Measurements from ENCODE around the gene GGT7.
A peak's percentile ranks its signal among the peaks of the same experiment; 100 is the strongest.

Gene GGT7

DNA sequence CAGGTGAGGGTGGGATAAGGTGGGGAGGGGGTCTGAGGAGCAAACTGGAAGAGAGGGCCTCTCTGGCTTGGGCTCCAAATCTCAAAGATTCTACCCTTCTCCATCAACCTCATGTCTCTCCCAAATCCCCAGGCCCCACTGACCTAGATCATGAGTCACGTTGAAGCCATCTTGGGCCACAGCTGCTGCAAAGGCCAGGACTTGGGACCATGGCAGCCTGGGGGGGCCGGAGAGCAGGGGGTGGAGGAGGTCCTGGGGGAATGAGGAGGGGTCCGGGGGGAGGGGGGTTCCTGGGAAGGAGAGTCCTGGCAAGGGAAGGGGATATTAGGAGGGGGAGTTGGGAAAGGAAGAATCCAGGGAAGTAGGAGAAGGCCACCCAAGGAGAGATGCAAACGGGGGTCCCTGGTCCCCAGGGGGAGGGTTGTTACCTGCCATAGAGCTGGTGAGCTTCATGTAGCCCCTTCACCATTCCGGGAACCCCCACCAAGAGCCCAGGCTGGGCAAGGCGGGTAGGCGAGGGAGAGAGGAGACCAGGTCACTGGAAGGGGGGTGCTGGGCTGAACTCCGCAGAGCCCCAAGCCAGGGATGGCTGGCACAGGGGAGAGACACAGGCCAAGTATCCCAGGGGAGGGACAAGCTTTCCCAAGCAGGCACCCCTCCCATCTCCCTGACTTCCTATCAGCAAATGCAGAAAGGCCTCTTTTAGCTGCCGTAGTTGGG, 12.7 kb downstream of the GGT7 start (continued):
- TF ChIP-seq ZSCAN30 (tag by site-specific recombination; IDR thresholded peaks at IDR 0.05) = no peak
- TF ChIP-seq ZNF292 (tag by site-specific recombination; IDR thresholded peaks at IDR 0.05; ENCODE audit: borderline replicate concordance, low read depth) = no peak
- no peak for TF ChIP-seq TCF7L2 (IDR thresholded peaks at IDR 0.05; ENCODE audit: borderline replicate concordance, low read depth, low read length)

DNA sequence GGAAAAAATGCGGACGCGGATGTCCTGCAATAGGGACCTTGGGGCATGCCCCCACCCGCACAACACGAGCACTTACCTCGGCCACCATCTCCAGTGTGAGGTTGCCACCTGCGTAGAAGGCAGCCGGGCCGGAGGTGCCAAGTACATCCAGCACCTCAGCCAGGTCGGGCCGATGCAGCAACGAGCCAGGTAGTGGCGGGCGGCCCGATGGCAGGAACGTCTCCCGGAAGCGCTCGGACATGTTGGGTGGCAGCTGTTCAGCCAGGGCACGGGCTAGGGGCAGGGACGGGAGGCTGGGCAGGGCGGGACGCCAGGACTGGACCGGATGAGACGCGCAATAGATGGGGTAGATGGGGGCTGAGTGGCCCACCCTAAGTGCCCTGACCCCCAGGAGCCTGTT, 13.3 kb downstream of the GGT7 start:
- peaks cover 0 to 81% of the 10 kb centered on the region in 2 experiments; a peak in 2 of 3 replicates for H3K36me3 ChIP-seq (ENCODE audit: control insufficient read depth in 2 of 2, insufficient read depth in 1 of 2, low read length in 2 of 2)
- CTCF ChIA-PET = interaction anchor here (0.6 kb wide), 1 partner anchor 546 kb away, joined by 3 read pairs; no protein-coding TSS in a partner anchor
- no peak for TF ChIP-seq GFI1B (tag by site-specific recombination; IDR thresholded peaks at IDR 0.05)
- TF ChIP-seq, protein P1, sequence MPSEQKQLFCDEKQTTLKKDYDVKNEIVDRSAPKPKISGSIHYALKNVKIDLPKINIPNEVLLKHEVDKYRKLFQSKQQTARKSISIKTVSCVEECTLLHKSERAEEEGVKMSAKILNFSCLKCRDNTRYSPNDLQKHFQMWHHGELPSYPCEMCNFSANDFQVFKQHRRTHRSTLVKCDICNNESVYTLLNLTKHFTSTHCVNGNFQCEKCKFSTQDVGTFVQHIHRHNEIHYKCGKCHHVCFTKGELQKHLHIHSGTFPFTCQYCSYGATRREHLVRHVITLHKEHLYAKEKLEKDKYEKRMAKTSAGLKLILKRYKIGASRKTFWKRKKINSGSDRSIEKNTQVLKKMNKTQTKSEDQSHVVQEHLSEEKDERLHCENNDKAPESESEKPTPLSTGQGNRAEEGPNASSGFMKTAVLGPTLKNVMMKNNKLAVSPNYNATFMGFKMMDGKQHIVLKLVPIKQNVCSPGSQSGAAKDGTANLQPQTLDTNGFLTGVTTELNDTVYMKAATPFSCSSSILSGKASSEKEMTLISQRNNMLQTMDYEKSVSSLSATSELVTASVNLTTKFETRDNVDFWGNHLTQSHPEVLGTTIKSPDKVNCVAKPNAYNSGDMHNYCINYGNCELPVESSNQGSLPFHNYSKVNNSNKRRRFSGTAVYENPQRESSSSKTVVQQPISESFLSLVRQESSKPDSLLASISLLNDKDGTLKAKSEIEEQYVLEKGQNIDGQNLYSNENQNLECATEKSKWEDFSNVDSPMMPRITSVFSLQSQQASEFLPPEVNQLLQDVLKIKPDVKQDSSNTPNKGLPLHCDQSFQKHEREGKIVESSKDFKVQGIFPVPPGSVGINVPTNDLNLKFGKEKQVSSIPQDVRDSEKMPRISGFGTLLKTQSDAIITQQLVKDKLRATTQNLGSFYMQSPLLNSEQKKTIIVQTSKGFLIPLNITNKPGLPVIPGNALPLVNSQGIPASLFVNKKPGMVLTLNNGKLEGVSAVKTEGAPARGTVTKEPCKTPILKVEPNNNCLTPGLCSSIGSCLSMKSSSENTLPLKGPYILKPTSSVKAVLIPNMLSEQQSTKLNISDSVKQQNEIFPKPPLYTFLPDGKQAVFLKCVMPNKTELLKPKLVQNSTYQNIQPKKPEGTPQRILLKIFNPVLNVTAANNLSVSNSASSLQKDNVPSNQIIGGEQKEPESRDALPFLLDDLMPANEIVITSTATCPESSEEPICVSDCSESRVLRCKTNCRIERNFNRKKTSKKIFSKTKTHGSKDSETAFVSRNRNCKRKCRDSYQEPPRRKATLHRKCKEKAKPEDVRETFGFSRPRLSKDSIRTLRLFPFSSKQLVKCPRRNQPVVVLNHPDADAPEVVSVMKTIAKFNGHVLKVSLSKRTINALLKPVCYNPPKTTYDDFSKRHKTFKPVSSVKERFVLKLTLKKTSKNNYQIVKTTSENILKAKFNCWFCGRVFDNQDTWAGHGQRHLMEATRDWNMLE (tag by site-specific recombination; conservative IDR thresholded peaks at IDR 0.05; ENCODE audit: low read depth) = no peak
- no peak overlapping the region for H3K27ac ChIP-seq (ENCODE audit: extremely low read depth, low read depth, low read length)
- no peaks in the 10 kb centered on the region for H3K9me3 ChIP-seq (ENCODE audit: control insufficient read depth, insufficient read depth, low read depth, low read length)
- POLR2A ChIA-PET = no interaction called here
- H3K4me1 ChIP-seq (ENCODE audit: control insufficient read depth, insufficient read depth, low read length) = no peaks in the 10 kb centered on the region
- no peak overlapping the region for H3K4me3 ChIP-seq (ENCODE audit: low read depth, low read length)

DNA sequence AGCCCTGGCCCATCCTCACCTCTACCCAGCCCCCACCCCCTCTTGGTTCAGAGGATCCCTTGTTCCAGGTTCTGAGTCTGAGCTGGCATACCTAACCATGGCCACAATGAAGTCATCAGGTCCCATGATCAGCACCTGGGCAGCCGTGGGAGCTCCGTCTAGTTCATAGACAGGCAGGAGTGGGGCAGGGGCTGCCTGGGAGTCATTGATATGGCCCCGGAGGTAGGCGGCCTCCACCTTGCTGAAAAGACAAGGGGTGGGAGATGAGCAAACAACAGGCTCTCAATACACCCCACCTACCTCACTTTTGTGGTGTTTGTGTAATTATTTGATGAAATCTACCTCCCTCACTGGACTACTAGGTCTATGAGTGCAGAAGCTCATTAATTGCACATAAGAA, 20.4 kb downstream of the GGT7 start:
- H3K4me1 ChIP-seq (ENCODE audit: control insufficient read depth, insufficient read depth, low read length) = no peaks in the 10 kb centered on the region
- H3K9me3 ChIP-seq (ENCODE audit: control insufficient read depth, insufficient read depth, low read depth, low read length) = no peaks in the 10 kb centered on the region
- no peak overlapping the region for H3K27ac ChIP-seq (ENCODE audit: extremely low read depth, low read depth, low read length)
- ChIA-PET CTCF (no interaction called here), POLR2A (no interaction called here)
- no peak overlapping the region for H3K4me3 ChIP-seq (ENCODE audit: low read depth, low read length)
- peaks cover 0 to 83% of the 10 kb centered on the region in 2 experiments; a peak in 2 of 3 replicates for H3K36me3 ChIP-seq (ENCODE audit: control insufficient read depth in 2 of 2, insufficient read depth in 1 of 2, low read length in 2 of 2)
- no peak for TF ChIP-seq ZNF629 (tag by site-specific recombination; IDR thresholded peaks at IDR 0.05)
- peak; percentile 80 for TF ChIP-seq EGR2 (tag by site-specific recombination; IDR thresholded peaks at IDR 0.05; ENCODE audit: low read depth)
- TF ChIP-seq, protein P2, sequence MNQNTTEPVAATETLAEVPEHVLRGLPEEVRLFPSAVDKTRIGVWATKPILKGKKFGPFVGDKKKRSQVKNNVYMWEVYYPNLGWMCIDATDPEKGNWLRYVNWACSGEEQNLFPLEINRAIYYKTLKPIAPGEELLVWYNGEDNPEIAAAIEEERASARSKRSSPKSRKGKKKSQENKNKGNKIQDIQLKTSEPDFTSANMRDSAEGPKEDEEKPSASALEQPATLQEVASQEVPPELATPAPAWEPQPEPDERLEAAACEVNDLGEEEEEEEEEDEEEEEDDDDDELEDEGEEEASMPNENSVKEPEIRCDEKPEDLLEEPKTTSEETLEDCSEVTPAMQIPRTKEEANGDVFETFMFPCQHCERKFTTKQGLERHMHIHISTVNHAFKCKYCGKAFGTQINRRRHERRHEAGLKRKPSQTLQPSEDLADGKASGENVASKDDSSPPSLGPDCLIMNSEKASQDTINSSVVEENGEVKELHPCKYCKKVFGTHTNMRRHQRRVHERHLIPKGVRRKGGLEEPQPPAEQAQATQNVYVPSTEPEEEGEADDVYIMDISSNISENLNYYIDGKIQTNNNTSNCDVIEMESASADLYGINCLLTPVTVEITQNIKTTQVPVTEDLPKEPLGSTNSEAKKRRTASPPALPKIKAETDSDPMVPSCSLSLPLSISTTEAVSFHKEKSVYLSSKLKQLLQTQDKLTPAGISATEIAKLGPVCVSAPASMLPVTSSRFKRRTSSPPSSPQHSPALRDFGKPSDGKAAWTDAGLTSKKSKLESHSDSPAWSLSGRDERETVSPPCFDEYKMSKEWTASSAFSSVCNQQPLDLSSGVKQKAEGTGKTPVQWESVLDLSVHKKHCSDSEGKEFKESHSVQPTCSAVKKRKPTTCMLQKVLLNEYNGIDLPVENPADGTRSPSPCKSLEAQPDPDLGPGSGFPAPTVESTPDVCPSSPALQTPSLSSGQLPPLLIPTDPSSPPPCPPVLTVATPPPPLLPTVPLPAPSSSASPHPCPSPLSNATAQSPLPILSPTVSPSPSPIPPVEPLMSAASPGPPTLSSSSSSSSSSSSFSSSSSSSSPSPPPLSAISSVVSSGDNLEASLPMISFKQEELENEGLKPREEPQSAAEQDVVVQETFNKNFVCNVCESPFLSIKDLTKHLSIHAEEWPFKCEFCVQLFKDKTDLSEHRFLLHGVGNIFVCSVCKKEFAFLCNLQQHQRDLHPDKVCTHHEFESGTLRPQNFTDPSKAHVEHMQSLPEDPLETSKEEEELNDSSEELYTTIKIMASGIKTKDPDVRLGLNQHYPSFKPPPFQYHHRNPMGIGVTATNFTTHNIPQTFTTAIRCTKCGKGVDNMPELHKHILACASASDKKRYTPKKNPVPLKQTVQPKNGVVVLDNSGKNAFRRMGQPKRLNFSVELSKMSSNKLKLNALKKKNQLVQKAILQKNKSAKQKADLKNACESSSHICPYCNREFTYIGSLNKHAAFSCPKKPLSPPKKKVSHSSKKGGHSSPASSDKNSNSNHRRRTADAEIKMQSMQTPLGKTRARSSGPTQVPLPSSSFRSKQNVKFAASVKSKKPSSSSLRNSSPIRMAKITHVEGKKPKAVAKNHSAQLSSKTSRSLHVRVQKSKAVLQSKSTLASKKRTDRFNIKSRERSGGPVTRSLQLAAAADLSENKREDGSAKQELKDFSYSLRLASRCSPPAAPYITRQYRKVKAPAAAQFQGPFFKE (tag by site-specific recombination; IDR thresholded peaks at IDR 0.05; ENCODE audit: borderline replicate concordance) = no peak
- TF ChIP-seq ZFHX2 (tag by site-specific recombination; conservative IDR thresholded peaks at IDR 0.05) = peak; percentile 44
- TF ChIP-seq, protein P3, sequence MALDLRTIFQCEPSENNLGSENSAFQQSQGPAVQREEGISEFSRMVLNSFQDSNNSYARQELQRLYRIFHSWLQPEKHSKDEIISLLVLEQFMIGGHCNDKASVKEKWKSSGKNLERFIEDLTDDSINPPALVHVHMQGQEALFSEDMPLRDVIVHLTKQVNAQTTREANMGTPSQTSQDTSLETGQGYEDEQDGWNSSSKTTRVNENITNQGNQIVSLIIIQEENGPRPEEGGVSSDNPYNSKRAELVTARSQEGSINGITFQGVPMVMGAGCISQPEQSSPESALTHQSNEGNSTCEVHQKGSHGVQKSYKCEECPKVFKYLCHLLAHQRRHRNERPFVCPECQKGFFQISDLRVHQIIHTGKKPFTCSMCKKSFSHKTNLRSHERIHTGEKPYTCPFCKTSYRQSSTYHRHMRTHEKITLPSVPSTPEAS (tag by site-specific recombination; IDR thresholded peaks at IDR 0.05) = no peak
- TF ChIP-seq ZNF426 (tag by site-specific recombination; IDR thresholded peaks at IDR 0.05) = no peak
- TF ChIP-seq ZNF510 (tag by site-specific recombination; IDR thresholded peaks at IDR 0.05; ENCODE audit: insufficient replicate concordance) = no peak
- TF ChIP-seq ZNF2 (tag by site-specific recombination; IDR thresholded peaks at IDR 0.05) = no peak
- TF ChIP-seq ZFP41 (tag by site-specific recombination; IDR thresholded peaks at IDR 0.05; ENCODE audit: borderline replicate concordance) = no peak
- no peak for TF ChIP-seq ZBTB21 (tag by site-specific recombination; IDR thresholded peaks at IDR 0.05)
- no peak for TF ChIP-seq REPIN1 (tag by site-specific recombination; IDR thresholded peaks at IDR 0.05; ENCODE audit: low read depth)
- TF ChIP-seq, protein P4, sequence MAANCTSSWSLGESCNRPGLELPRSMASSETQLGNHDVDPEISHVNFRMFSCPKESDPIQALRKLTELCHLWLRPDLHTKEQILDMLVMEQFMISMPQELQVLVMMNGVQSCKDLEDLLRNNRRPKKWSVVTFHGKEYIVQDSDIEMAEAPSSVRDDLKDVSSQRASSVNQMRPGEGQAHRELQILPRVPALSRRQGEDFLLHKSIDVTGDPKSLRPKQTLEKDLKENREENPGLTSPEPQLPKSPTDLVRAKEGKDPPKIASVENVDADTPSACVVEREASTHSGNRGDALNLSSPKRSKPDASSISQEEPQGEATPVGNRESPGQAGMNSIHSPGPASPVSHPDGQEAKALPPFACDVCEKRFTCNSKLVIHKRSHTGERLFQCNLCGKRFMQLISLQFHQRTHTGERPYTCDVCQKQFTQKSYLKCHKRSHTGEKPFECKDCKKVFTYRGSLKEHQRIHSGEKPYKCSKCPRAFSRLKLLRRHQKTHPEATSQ (tag by site-specific recombination; IDR thresholded peaks at IDR 0.05) = no peak
- TF ChIP-seq SP7 (tag by site-specific recombination; IDR thresholded peaks at IDR 0.05) = no peak
- no peak for TF ChIP-seq ZNF341 (tag by site-specific recombination; IDR thresholded peaks at IDR 0.05; ENCODE audit: low read depth)

All from HEK293 (cell line).